CD4-positive, alpha-beta T cell treated with Interferon gamma for 1 hour (primary cell): Measurements from ENCODE around the gene ACO1.
A peak's percentile ranks its signal among the peaks of the same experiment; 100 is the strongest.

ENCODE experiments used
- DNase-seq: peaks from one replicate; pipeline ENCODE4 v3.0.0-alpha.2; 2020

Gene ACO1

GRCh38 chr9:32424616-32425015, 40.2 kb downstream of the ACO1 start:
- no peak for DNase-seq

GRCh38 chr9:32426278-32426939, 42.0 kb downstream of the ACO1 start:
- no peak for DNase-seq

GRCh38 chr9:32427111-32427873, 42.8 kb downstream of the ACO1 start:
- no peak for DNase-seq

GRCh38 chr9:32430720-32431119, 46.3 kb downstream of the ACO1 start:
- DNase-seq = no peak

GRCh38 chr9:32431196-32431595, 46.8 kb downstream of the ACO1 start:
- DNase-seq = no peak

- DNase-seq = peak; percentile 11
Measured at GRCh38 chr9:32431940-32432555, 47.6 kb downstream of the ACO1 start.

- no peak for DNase-seq
Measured at GRCh38 chr9:32434892-32435291, 50.4 kb downstream of the ACO1 start.

- no peak for DNase-seq
Measured at GRCh38 chr9:32441678-32442077, 57.2 kb downstream of the ACO1 start.

- no peak for DNase-seq
Measured at GRCh38 chr9:32442433-32442832, 58.0 kb downstream of the ACO1 start.

- no peak for DNase-seq
Measured at GRCh38 chr9:32449969-32450368, 65.5 kb downstream of the ACO1 start.

- DNase-seq = no peak
Measured at GRCh38 chr9:32454280-32454679, 69.8 kb downstream of the ACO1 start.

GRCh38 chr9:32455738-32456137, 71.3 kb downstream of the ACO1 start:
- no peak for DNase-seq

GRCh38 chr9:32456564-32456963, 72.1 kb downstream of the ACO1 start:
- DNase-seq = no peak

- DNase-seq = no peak
Measured at GRCh38 chr9:32463500-32464293, 79.3 kb downstream of the ACO1 start.

GRCh38 chr9:32468740-32469139, 84.3 kb downstream of the ACO1 start:
- no peak for DNase-seq

GRCh38 chr9:32472344-32472743, 87.9 kb downstream of the ACO1 start:
- DNase-seq = no peak

GRCh38 chr9:32483343-32483742, 98.9 kb downstream of the ACO1 start:
- no peak for DNase-seq

GRCh38 chr9:32486839-32487562, 102.6 kb downstream of the ACO1 start:
- no peak for DNase-seq

- DNase-seq = no peak
Measured at GRCh38 chr9:32487981-32488380, 103.5 kb downstream of the ACO1 start.

- no peak for DNase-seq
Measured at GRCh38 chr9:32490601-32491000, 106.2 kb downstream of the ACO1 start.

- no peak for DNase-seq
Measured at GRCh38 chr9:32497921-32498320, 113.5 kb downstream of the ACO1 start.

- no peak for DNase-seq
Measured at GRCh38 chr9:32500768-32501167, 116.3 kb downstream of the ACO1 start.

- no peak for DNase-seq
Measured at GRCh38 chr9:32501868-32502267, 117.4 kb downstream of the ACO1 start.
